IMR-90 (cell line): ENCODE data around the gene MARCO.

Source experiments
- BHLHE40 ChIP-seq: fragments of 150-350 bp; IDR thresholded peaks from 2 replicates; pipeline ENCODE4 v1.6.1; 2016; ENCODE audit warnings: mild to moderate bottlenecking, low read depth, low read length
- NFE2L2 ChIP-seq: fragments of 150-350 bp; IDR thresholded peaks from 2 replicates; pipeline ENCODE4 v1.6.1; 2016; ENCODE audit warnings: low read depth, mild to moderate bottlenecking, low read length

DNA sequence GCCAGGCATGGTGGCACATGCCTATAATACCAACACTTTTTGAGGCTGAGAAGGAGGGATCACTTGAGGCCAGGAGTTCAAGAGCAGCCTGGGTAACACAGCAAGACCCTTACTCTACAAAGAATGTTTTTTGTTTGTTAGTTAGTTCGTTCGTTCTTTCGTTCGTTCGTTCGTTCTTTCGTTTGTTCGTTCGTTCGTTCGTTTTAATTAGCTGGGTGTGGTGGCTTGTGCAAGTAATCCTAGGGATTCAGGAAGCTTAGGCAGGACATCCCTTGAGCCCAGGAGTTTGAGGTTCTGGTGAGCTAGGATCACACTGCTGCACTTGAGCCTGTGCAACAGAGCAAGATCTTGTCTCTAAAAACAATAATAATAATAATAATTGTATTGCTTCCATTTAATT lies 98.7 kb downstream of the MARCO start:
- TF ChIP-seq NFE2L2 (no peak), BHLHE40 (no peak)
